ENCODE measurements around the gene HMGXB3.
"Not testable (repeated sequence)": the region's sequence is repeated elsewhere in the genome, so short reads cannot be mapped to it uniquely, and the experiment has no call there.

HMGXB3 gene

GRCh38 chr5:150021491-150022157 is 21.1 kb downstream of the HMGXB3 start:
- no peak for DNase-seq

- peak; percentile 7 for DNase-seq
Measured at GRCh38 chr5:150022158-150022531, 21.6 kb downstream of the HMGXB3 start.

- no peak for DNase-seq
Measured at GRCh38 chr5:150022681-150023080, 22.1 kb downstream of the HMGXB3 start.

GRCh38 chr5:150023136-150023535 is 22.6 kb downstream of the HMGXB3 start:
- DNase-seq, result peak; percentile 14

GRCh38 chr5:150024346-150024984 is 23.9 kb downstream of the HMGXB3 start:
- no peak for DNase-seq

- DNase-seq, result no peak
Measured at GRCh38 chr5:150026682-150027172, 26.2 kb downstream of the HMGXB3 start.

GRCh38 chr5:150028047-150028446 is 27.5 kb downstream of the HMGXB3 start:
- not testable (repeated sequence) for DNase-seq

GRCh38 chr5:150033334-150033733 is 32.8 kb downstream of the HMGXB3 start:
- no peak for DNase-seq

- no peak for DNase-seq
Measured at GRCh38 chr5:150034662-150035061, 34.1 kb downstream of the HMGXB3 start.

- DNase-seq, result no peak
Measured at GRCh38 chr5:150035139-150035895, 34.8 kb downstream of the HMGXB3 start.

GRCh38 chr5:150036513-150036912 is 36.0 kb downstream of the HMGXB3 start:
- no peak for DNase-seq

- no peak for DNase-seq
Measured at GRCh38 chr5:150038547-150038946, 38.0 kb downstream of the HMGXB3 start.

- no peak for DNase-seq
Measured at GRCh38 chr5:150042459-150042858, 41.9 kb downstream of the HMGXB3 start.

GRCh38 chr5:150043657-150044328 is 43.3 kb downstream of the HMGXB3 start:
- no peak for DNase-seq

GRCh38 chr5:150044329-150044681 is 43.8 kb downstream of the HMGXB3 start:
- DNase-seq, result no peak

- DNase-seq, result no peak
Measured at GRCh38 chr5:150044712-150045111, 44.2 kb downstream of the HMGXB3 start.

GRCh38 chr5:150045549-150045948 is 45.0 kb downstream of the HMGXB3 start:
- DNase-seq, result no peak

- no peak for DNase-seq
Measured at GRCh38 chr5:150046031-150046430, 45.5 kb downstream of the HMGXB3 start.

GRCh38 chr5:150050172-150050811 is 49.8 kb downstream of the HMGXB3 start:
- DNase-seq, result peak; percentile 48

GRCh38 chr5:150051657-150052195 is 51.2 kb downstream of the HMGXB3 start:
- no peak for DNase-seq

GRCh38 chr5:150052226-150052955 is 51.9 kb downstream of the HMGXB3 start:
- DNase-seq, result no peak
